Activated T-cell treated with anti-CD3 and anti-CD28 coated beads for 48 hours (primary cell): Measurements from ENCODE around the gene CYP2D6.
"Not testable (repeated sequence)": the region's sequence is repeated elsewhere in the genome, so short reads cannot be mapped to it uniquely, and the experiment has no call there.

Experiments used
- DNase-seq: peaks from one replicate; pipeline ENCODE4 v3.0.0-alpha.2; 2020; ENCODE audit warnings: low read depth

The CYP2D6 gene

DNA sequence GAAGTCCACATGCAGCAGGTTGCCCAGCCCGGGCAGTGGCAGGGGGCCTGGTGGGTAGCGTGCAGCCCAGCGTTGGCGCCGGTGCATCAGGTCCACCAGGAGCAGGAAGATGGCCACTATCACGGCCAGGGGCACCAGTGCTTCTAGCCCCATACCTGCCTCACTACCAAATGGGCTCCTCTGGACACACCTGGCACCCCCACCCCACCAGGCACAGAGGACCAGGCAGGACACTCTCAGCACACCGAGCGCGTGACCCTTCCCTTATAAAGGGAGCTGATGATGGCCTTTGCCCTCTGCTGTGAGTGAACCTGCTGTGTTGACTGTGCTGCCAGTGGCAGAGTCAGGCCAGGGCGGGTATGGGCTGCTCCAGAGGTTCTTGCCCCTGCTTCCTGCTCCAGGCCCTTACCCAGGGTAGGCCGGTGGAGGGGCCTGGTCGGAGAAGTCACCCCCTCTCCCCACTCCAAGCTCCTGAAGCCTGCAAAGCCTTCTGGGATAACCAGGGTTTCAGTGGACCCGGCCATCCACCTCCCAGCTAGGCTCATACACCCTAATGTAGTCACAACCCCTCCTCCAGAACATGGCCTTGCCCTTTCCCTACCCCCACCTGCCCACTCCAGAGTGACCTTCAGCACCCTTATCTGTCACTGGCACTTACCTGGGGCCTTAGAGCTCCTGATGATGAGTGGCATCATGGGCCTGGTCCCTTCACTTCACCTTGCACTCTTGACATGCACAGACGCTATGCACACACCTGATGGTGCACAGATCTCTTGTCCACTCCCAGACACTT lies at the start of gene CYP2D6:
Gene CYP2D6 (minus strand): TSS at position 172 of the 793 bp plus-strand sequence. CDS start 19 bp downstream, at position 153.
- DNase-seq = not testable (repeated sequence)

- no peak for DNase-seq
These were observed 49.0 kb upstream of the CYP2D6 start for GRCh38 chr22:42179616-42180015.

DNA sequence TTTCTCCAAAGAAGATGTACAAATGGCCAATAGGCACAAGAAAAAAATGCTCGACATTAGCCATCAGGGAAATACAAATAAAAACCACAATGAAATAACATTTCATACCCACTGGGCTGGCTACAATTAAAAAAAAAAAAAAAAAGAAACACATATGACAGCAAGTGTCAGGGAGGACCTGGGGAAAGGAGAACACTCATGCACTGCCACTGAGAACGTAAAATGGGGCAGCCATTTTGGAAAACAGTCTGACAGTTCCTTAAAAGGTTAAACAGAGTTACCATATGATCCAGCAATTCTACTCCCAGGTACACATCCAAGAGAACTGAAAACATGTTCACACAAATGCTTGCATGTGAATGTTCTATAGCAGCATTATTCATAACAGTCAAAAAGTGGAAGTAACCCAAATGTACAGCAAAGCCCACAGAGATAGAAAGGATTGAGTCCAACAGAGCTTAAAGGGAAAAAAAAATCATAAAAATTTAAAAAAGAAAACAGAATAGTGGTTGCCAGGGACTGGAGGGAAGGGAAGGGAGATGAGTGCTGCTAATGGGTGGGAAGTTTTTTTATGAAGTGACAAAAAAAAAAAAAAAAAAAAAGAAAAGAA lies 48.4 kb upstream of the CYP2D6 start:
- DNase-seq = no peak

- no peak for DNase-seq
These were observed 47.3 kb upstream of the CYP2D6 start for GRCh38 chr22:42177891-42178336.

DNA sequence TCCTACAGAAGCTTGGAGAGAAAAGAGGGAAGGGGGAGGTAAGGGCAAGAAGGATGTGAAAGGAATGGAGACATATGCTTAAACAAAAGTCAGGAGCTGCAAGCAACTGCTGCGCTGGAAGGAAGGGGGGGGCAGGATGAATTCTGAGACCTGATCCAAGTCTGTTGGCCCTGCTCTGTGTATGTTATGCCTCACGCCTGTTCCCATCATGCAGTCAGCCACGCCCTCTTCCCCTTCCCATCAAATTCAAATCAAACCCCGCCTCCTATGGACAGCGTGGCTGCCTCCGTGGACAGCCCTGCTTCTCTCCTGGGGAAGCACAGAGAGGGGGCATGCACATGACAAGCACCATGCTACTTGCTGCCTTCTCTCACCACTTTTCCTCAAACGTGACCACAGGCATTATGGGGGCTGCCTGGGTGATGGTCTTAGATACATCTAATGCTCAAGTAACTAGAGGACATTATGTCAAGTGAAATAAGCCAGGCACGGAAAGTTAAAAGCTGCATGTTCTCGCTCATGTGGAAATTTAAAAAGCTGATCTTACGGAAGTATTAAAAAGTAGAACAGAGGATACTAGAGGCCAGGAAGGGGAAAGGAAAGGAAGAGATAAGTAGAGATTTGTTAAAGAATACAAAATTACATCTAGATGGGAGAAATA lies 45.8 kb upstream of the CYP2D6 start:
- no peak for DNase-seq

GRCh38 chr22:42174062-42174461 lies 43.5 kb upstream of the CYP2D6 start:
- no peak for DNase-seq

DNA sequence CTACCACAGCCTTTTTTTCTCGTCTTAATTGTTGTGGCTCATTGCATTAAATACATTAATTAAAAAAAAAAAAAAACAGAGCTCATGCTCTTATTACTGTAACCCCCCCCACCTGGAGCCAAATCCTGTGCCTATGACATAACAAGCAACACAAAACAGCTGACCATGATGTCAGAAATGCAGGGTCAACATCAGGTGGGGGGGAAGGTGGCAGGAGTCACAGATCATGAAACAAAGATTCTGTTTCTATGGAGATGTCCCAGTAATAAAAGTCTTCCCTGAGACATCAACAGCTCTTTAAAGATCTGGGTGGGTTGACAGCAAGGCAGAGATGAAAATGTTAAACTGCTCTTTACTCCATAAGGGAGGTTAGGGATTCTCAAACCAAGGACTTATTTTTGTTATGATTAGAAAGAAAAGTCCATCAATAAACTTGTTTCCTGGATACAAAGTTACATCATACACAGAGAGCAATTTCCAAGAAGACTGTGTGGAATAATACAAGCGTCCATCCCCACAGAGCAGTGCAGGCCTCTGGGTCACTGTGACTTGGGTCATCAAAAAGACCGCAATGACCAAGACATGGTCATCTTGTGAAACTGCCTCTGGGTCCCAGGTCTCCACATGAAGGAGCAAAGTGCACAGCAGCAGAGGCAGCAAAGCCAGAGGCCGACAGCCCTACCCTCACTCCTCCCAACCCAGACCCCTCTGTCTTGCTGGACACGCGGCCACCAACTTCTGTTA lies 42.7 kb upstream of the CYP2D6 start:
- no peak for DNase-seq

DNA sequence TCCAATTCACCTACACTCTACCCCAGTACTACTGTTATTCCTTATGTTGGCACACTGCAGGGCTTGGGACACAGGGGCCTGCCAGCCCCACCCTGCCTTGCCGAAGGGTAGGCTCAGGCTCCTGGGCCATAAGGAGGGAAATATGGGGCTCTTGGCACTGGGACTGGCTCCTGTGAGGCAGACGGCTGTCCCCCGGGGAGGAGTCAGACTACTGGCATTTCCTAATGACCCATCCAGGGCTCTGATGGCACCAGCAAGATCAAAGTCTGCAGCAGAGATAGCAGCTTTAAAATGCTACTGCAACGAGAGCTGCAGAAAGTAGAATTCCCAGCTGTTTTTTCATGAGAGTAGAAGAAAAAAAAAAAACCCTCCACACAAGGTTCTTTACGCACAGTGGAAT lies 42.2 kb upstream of the CYP2D6 start:
- no peak for DNase-seq

DNA sequence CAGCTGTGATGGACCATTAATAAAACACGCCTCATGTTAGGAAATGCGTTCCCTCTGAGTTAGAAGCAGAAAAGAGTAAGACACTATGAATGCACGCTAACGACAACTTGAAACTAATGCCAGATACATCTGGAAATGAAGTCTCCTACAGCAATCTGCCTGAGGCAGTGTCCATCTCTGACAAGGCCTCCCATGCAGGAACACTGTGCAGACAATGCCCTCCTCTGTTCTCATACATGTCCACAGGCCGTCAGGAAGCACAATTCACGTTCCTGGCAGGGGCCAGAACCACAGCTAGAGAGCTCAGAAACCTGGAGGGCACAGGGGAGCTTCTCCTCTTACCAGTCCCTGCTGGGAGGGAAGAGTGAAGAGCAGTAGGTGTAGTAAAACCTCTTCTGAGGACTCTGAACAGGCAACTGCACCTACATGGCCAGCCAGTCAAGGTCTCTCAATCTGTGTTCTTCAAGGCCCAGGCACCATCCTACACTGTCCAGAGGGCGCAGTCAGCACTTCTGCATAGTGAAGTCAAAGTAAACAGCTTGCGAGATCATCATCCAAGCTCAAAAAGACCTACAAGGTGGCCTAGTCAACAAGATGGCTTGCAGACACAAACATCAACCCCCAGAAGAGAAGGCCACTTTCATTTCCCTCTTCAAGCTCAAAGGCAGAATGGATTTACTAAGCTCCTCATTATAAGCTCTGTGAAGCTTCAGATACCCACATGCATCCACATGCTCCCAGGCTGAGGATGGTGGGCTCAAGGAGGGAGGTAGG lies 41.5 kb upstream of the CYP2D6 start:
- no peak for DNase-seq

- no peak for DNase-seq
These were observed 40.8 kb upstream of the CYP2D6 start for GRCh38 chr22:42171417-42171816.

- DNase-seq = no peak
These were observed 40.3 kb upstream of the CYP2D6 start for GRCh38 chr22:42170946-42171345.

- DNase-seq = peak; percentile 48
These were observed 38.5 kb upstream of the CYP2D6 start for GRCh38 chr22:42169055-42169469.

- DNase-seq = no peak
These were observed 37.9 kb upstream of the CYP2D6 start for GRCh38 chr22:42168476-42168875.

- no peak for DNase-seq
These were observed 36.5 kb upstream of the CYP2D6 start for GRCh38 chr22:42167066-42167465.

- DNase-seq = no peak
These were observed 34.3 kb upstream of the CYP2D6 start for GRCh38 chr22:42164901-42165300.

DNA sequence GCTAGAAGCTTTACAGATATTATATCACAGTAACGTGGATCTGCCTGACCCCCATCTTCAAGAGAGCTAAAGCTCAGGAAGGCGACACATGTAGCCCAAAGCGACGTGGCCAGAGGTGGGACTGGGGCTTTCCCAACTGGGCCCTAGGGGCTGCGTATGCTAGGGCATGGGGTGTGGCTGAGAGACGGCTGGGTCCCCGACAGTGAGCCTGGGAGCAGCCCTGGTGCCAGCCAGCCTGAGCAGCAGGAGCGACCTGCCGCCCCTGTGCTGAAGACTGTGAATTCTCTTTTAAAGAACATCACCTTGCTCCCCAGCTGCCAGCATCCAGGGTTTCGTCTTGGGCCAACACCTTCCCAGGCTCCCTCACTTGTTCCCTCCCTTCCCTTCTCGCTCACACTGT lies 32.9 kb upstream of the CYP2D6 start:
- no peak for DNase-seq

DNA sequence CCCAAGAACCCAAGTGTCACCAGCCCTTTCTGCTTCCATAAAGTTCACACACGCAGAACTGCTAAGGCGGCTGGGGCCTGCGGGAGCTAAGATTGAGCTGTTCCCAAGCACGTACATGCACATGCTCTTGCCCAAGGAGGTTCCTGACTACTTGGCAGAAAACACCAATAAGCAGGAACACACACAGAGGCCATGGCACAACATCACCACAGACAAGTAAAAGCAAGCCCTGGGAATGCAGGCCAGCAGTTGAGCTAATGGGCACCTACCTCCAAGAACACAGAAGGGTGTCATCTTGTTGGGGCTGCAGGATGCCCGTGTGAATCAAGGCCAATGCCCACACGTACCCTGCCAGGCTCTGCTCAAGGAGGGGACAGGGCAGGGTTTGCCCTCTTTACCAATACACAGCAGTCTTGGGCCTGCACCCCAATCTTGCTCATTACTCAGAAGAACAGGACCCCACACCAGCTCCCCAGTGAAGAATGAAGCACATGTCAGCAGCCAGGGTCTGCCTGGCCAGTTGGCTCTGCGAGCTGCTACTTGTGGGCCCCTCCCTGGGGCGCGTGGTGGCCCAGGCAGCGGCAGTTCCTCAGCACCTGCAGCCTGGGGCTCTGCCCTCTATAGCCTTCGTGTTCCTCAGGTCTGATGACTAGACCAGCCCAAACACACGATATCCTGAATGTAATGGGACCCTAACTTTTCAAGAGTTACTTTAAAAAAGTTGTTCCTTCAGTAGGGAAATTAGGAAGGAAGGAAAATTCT lies 32.3 kb upstream of the CYP2D6 start:
- DNase-seq = no peak

GRCh38 chr22:42160830-42161696 lies 30.5 kb upstream of the CYP2D6 start:
- DNase-seq = no peak

DNA sequence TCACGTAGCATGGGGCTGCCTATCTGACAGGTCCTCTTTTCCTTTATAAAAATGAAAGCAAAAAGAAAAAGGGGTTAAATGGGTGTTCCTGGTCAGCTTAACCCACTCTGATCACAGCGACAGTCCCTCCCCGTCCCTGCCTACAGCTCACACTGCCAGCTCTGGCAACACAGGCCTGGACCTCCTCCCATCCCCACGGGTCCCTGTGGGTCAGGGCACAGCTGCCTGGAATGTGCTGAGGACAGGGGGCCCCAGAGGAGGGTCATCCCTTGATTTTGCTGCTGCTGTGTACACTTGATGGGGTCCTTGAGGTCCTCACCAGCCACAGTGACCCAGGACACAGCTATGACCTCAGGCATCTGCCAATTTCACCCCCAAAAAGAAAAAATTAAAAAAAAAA lies 29.6 kb upstream of the CYP2D6 start:
- DNase-seq = no peak
